SK-N-MC (cell line): ENCODE measurements around the gene ADIPOR2.

Experiments
- EZH2 ChIP-seq: fragments of 200-600 bp; sonication (generic); IDR thresholded peaks from one replicate; pipeline ENCODE4 v1.6.1; 2017; ENCODE audit warnings: antibody characterized with exemption
- POLR2AphosphoS5 ChIP-seq: IDR thresholded peaks from 2 replicates; pipeline ENCODE4 v1.6.1; 2012; ENCODE audit warnings: mild to moderate bottlenecking, low read depth, low read length, borderline replicate concordance

DNA sequence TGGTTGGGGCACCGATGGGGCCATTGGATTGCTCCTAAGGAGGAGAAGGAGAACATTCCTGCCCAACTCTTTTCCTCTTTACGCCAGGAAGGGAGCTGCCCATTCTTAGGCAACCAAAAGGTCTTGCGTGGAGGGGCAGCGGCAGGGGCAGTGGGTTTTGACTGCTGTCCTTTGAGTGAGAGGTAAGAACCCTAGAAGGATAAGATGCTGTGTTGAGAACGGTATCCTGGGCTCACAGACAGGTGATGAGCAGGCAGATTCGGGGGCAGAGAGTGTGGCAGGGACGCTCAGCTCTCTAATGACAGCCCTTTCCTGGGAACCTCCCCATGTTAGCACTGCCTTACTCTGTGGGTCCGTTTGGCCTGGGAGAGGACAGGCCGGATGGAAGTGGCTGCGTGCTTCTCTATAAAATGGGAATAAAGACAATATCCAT is 142.7 kb downstream of the ADIPOR2 start:
- TF ChIP-seq EZH2 (no peak), POLR2AphosphoS5 (no peak)
